AG04449 (cell line): Measurements from ENCODE around the gene PRMT5.

Experiments
- CTCF ChIA-PET: fragments of 350-600 bp; formaldehyde crosslinking; extraction: SDS; loops from one replicate; lab custom pipeline; 2021; ENCODE audit warnings: antibody characterized with exemption; lab: Yijun Ruan, JAX
- POLR2A ChIA-PET: fragments of 400-600, 350-600 bp; formaldehyde crosslinking; extraction: SDS; loops from one replicate; lab custom pipeline; 2020; ENCODE audit warnings: antibody characterized with exemption, inconsistent platforms; lab: Yijun Ruan, JAX
- DNase-seq: peaks from one replicate; pipeline ENCODE4 v3.0.0-alpha.2; 2010; ENCODE audit warnings: low read depth, low spot score
- H3K4me3 ChIP-seq: 2 replicates; pipeline ENCODE4 v1.5.1; 2011; ENCODE audit warnings: low read depth, mild to moderate bottlenecking, control low read depth, low read length
- TF ChIP-seq, protein P1 (sequence below): IDR thresholded peaks from one replicate; pipeline ENCODE4 v1.5.1; 2011; ENCODE audit warnings: mild to moderate bottlenecking, moderate library complexity, low read length, control low read depth, inconsistent platforms; ENCODE audit not compliant: insufficient read depth; ENCODE audit errors: missing control alignments

Gene PRMT5

DNA sequence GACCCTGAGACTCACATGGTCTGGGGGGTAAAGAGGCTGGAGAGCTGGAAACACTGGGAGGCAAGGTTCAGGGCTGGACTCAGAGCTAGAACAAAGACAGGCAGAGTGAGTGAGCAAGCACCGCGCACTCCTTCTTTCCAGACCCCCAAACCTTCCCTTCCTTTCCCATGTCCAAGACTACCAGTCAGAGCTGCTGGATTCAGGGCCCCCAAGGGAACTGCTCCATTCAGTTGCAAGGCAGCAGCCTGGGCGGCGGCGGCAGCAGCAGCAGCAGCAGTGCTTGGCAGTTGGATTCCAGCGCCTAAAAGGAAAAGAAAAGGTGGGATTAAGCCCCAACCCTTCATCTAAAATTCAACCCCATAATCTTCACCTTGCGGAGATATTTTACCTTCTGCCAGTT is 27.4 kb downstream of the PRMT5 start:
- TF ChIP-seq, protein P1, sequence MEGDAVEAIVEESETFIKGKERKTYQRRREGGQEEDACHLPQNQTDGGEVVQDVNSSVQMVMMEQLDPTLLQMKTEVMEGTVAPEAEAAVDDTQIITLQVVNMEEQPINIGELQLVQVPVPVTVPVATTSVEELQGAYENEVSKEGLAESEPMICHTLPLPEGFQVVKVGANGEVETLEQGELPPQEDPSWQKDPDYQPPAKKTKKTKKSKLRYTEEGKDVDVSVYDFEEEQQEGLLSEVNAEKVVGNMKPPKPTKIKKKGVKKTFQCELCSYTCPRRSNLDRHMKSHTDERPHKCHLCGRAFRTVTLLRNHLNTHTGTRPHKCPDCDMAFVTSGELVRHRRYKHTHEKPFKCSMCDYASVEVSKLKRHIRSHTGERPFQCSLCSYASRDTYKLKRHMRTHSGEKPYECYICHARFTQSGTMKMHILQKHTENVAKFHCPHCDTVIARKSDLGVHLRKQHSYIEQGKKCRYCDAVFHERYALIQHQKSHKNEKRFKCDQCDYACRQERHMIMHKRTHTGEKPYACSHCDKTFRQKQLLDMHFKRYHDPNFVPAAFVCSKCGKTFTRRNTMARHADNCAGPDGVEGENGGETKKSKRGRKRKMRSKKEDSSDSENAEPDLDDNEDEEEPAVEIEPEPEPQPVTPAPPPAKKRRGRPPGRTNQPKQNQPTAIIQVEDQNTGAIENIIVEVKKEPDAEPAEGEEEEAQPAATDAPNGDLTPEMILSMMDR: no peak

DNA sequence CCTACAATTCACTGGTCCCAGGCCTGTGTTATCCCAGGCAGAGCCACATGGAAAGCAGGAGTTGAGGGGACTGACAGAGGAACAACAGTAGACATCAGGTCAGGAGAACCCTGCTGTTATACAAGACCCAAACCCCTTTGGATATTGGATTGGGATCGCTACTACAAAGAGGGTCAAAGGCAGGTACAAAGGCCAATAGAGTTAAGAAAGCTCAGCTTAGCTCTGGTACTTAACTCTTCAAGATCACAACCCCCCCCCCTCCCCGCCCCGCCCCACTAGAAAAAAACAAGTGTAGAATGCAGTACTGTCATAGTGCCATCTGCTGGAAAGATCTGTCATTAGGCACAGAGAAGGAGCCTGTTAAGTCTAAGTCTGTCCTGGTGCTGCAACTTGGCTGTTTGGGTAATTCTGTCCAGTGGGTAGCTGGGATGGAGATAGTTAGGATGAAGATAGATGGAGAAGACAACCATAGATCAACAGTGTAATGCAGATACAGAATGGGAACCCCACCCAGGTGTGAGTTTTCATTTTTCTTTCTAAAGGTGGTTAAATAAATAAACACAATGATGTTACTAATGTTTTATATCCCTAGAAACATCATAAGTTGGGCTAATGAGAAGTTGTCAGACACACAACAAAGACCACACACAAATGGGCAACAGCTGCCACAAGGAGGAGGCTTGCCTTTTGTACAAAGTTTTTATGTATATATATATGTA is 28.9 kb downstream of the PRMT5 start:
- TF ChIP-seq, protein P1: peak; percentile 72

More for the DNA sequence above, 27.4 kb downstream of the PRMT5 start:
- ChIA-PET CTCF (interaction anchor here (0.7 to 12.7 kb wide), 21 partner anchors 9 to 513 kb away, joined by 3 to 164 read pairs (median 11); partner anchors contain the start of genes LRP10, MMP14, PRMT5 and RBM23), POLR2A (interaction anchor here (0.9 kb wide), 1 partner anchor 17 kb away, joined by 4 read pairs; no protein-coding TSS in a partner anchor)
- H3K4me3 ChIP-seq: no peak overlapping the region
- DNase-seq: no peak

DNA sequence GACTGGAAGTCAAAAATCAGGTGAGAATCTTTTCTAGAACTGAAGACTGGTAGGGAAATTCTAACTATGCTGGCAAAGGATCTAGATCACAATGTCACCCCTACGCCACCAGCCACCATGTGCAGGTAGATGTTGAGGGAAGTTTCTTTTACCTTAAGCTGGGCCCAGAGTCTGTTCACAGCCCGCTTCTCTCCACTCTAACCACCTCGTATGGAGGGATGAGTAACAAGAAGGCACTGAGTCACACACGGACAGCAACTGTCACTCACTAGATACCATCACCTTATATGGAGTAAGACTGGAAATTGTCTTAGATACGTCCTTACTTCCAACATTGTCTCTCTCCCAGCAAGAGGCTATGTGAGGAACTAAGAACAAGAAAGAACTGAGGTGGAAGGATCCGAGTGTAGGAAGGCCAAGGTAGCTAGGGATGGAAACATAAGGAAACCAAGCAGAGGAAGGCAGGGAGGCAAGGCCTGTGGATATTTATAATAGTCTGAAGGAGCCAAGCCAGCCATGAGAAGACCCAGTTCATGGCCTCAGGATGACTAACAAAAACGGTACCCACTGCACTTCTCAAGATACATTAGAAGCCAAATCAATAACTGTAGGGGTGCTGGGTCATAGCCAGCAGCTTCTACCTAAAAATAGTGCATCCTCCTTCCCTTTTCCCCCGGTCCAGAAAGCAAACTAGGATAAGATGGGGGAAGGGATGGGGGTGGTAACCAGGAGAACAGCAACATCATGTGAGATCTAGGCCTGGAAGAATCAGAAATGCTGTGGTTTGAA is 30.7 kb downstream of the PRMT5 start:
- CTCF ChIA-PET: interaction anchor here (0.6 to 12.7 kb wide), 16 partner anchors 9 to 677 kb away, joined by 3 to 164 read pairs (median 14); partner anchors contain the start of genes LRP10, RBM23 and REM2
- POLR2A ChIA-PET: interaction anchor here (0.5 to 1.2 kb wide), 5 partner anchors 10 to 47 kb away, joined by 3 to 8 read pairs (median 3); partner anchors contain the start of gene LRP10
- TF ChIP-seq, protein P1: no peak
- peak; percentile 51 for DNase-seq
- H3K4me3 ChIP-seq: no peak overlapping the region

More for the DNA sequence above, 28.9 kb downstream of the PRMT5 start:
- ChIA-PET POLR2A (interaction anchor here (0.7 to 1.0 kb wide), 2 partner anchors 9 to 16 kb away, joined by 3 to 4 read pairs; no protein-coding TSS in a partner anchor), CTCF (interaction anchor here (0.6 to 12.7 kb wide), 47 partner anchors 8 to 516 kb away, joined by 3 to 164 read pairs (median 5); partner anchors contain the start of genes AJUBA, LRP10, MMP14 and PRMT5)
- DNase-seq: no peak
- H3K4me3 ChIP-seq: no peak overlapping the region

DNA sequence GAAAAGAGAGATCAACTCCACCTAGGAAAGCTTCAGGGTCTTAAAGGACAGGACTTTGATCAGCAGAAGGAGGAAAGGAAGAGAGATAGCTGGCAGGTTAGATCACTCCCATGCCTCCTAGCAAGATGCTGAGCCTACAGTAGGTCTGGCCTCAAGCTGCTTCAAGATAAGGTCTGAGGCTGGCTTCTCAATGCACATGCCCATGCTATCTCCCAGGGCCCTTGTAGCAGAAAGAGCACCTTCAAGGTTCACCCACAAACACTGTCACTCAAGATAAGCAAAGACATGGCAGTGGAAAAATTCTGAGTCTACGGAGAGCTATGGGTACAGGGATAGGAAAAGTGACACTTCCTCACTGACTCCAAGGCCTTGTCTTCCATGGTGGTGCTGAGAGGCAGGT is 31.8 kb downstream of the PRMT5 start:
- POLR2A ChIA-PET: interaction anchor here (1.0 to 1.2 kb wide), 2 partner anchors 15 to 26 kb away, joined by 4 to 5 read pairs; partner anchors contain the start of gene LRP10
- DNase-seq: no peak
- TF ChIP-seq, protein P1: no peak
- no peak overlapping the region for H3K4me3 ChIP-seq
- CTCF ChIA-PET: interaction anchor here (0.8 to 12.7 kb wide), 11 partner anchors 15 to 342 kb away, joined by 3 to 164 read pairs (median 7); partner anchors contain the start of genes LRP10, PRMT5 and REM2

DNA sequence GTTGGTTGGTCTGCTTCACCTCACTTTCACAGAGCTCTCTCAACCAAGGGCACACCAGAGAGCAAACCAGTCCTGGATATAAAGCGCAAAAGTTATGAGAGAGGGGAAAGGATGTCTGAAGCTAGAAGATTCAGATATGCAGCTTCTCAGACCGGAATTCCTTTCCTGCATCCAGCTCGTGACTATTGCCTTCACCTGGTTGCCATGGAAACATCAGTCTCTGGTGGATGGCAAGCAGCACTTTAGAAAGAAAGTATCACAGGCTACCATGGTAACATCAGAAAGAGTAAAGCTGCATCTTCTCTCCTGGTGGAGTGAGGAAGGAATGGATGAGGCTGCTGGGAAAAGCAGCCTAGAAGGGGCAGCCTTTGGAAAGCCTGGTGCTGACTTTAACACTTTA is 32.4 kb downstream of the PRMT5 start:
- no peak overlapping the region for H3K4me3 ChIP-seq
- ChIA-PET POLR2A (interaction anchor here (1.2 kb wide), 1 partner anchor 15 kb away, joined by 5 read pairs; no protein-coding TSS in a partner anchor), CTCF (interaction anchor here (0.8 to 12.7 kb wide), 15 partner anchors 14 to 505 kb away, joined by 3 to 164 read pairs (median 4); partner anchors contain the start of genes LRP10, PRMT5 and REM2)
- TF ChIP-seq, protein P1: no peak
- no peak for DNase-seq
